Measurements from ENCODE around the gene AP4B1. TPM values are rescaled to one million over a fixed set of nuclear protein-coding genes. Genes with fewer than 3 reads are reported as not detected.

AP4B1 gene
- total RNA-seq, 4 donors from 2014 or later: 7.1 to 21.9 (median 12.6) TPM

DNA sequence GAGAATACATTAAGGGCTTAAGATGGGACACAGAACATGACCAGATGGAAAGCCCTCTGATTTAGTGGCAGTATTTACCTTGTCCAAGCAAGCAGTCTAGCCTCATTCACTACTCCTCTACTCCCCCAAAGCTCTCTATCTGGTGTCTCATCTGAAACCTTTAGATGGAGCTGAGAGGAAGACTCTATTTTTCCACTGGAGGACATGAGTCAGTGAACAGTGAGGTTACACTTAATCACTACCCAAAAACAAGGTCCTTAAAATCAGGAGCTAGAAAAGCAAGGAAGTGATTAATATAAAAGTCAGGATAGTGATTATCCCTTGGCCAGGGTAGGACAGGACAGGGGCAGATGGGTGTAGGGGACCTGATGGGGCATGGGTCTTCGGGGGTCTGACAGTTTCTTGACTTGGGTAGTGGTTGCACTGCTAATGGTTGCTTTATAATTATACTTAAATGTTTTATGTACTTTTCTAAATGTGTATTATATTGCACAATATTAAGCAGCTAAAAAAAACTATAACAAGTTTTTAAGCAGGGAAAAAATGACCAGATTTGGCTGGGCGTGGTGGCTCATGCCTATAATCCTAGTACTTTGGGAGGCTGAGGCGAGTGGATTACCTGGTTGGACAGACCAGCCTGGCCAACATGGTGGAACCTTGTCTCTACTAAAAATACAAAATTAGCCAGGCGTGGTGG is 36.1 kb downstream of the AP4B1 start:
- no peaks in the 10 kb centered on the region for H3K4me1 ChIP-seq
- WGBS, 2 donors (ENCODE audit: low coverage in 1 of 2): 86 to 92% methylated on average over 1 to 4 of the region's 4 CpGs
- no peaks in the 10 kb centered on the region for H3K27me3 ChIP-seq
- no peak overlapping the region for H3K4me3 ChIP-seq
- no peak overlapping the region for H3K27ac ChIP-seq
- H3K9me3 ChIP-seq: no peaks in the 10 kb centered on the region
- no peak for TF ChIP-seq EP300 (IDR thresholded peaks at IDR 0.05)
- no peak for TF ChIP-seq POLR2AphosphoS5 (IDR thresholded peaks at IDR 0.05)
- no peak for TF ChIP-seq POLR2A (IDR thresholded peaks at IDR 0.05)
- TF ChIP-seq CTCF (IDR thresholded peaks at IDR 0.05): no peak
- ATAC-seq: no peak
- no peaks in the 10 kb centered on the region for H3K36me3 ChIP-seq

DNA sequence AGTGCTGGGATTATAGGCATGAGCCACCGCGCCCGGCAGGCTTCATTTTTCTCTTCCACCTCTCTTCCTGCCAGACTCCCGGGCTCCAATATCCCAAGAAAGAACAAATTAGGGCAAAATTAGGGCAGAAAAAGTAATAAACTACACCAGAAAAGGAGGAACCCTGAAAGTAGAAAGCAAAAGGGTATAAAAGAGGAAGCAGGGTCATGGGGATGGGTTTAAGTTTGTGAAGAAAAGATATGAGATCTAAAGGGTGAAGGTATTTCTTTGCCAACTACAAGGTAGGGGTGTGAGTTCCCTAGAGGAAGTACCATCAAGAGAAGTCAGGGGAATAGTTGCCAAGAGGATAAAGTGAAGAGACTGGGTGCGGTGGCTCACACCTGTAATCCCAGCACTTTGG is 43.0 kb downstream of the AP4B1 start:
- H3K9me3 ChIP-seq: no peaks in the 10 kb centered on the region
- H3K4me1 ChIP-seq: no peaks in the 10 kb centered on the region
- WGBS, 2 donors (ENCODE audit: low coverage in 1 of 2): 89 to 100% methylated on average over 1 of the region's 5 CpGs

DNA sequence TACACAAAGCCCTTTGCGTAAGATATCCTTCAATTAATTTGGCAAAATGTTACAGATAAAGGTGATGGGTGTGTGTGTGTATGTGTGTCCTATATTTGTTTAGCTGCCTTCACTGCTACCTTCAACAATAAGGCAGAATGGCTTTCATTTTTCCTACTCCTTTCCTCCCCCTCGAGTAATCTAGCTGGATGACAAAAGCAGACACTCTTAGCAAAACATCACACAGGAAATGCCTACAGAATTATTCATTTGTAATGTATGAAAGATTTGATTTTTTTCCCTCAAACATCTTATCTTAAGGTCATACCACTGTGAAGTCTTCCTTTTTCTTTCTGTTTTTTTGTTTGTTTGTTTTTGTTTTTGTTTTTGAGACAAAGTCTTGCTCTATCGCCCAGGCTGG is 43.7 kb downstream of the AP4B1 start:
- Histone ChIP-seq H3K9me3 (no peaks in the 10 kb centered on the region), H3K27me3 (no peaks in the 10 kb centered on the region), H3K27ac (no peak overlapping the region), H3K36me3 (no peaks in the 10 kb centered on the region), H3K4me3 (no peak overlapping the region), H3K4me1 (no peaks in the 10 kb centered on the region)
- 47 to 48% methylated on average over 3 of the region's 3 CpGs for WGBS, 2 donors (ENCODE audit: low coverage in 1 of 2)
- TF ChIP-seq EP300 (IDR thresholded peaks at IDR 0.05) (no peak), POLR2AphosphoS5 (IDR thresholded peaks at IDR 0.05) (no peak), POLR2A (IDR thresholded peaks at IDR 0.05) (no peak), CTCF (IDR thresholded peaks at IDR 0.05) (no peak)
- no peak for ATAC-seq

More for the DNA sequence above, 43.0 kb downstream of the AP4B1 start:
- no peaks in the 10 kb centered on the region for H3K36me3 ChIP-seq
- no peak for TF ChIP-seq POLR2AphosphoS5 (IDR thresholded peaks at IDR 0.05)
- no peak for TF ChIP-seq CTCF (IDR thresholded peaks at IDR 0.05)
- no peak for TF ChIP-seq POLR2A (IDR thresholded peaks at IDR 0.05)
- TF ChIP-seq EP300 (IDR thresholded peaks at IDR 0.05): no peak
- no peak for ATAC-seq
- no peaks in the 10 kb centered on the region for H3K27me3 ChIP-seq
- H3K4me3 ChIP-seq: no peak overlapping the region
- no peak overlapping the region for H3K27ac ChIP-seq

DNA sequence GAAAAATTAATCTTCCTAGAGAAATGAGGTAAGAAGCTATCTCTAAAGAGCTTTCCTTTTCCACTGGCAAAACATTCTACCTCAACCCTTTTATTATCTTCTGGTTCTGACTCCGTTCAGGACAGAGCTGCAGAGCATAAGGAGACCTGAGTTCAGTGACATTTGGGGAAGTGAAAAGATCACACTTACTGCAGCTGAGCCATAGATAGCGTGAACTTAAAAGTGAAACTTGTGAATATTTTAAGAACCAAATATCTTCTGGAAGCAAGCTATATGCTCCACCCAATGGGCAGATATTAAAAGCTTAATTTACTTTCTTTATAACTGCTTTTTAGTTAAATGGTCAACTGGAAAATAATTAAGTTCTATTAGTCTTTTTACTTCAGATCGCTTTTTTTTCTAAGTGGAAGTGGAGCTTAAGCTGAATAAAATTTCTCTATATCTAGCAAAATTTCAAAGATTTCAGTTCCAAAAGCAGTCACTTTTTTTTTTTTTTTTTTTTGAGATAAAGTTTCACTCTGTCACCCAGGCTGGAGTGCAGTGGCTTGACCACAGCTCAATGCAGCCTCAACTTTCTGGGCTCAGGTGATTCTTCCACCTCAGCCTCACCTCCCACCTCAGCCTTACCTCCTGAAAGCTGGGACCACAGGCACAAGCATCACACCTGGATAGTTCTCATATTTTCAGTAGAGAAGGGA is 45.0 kb downstream of the AP4B1 start:
- H3K27me3 ChIP-seq: no peaks in the 10 kb centered on the region
- no peak for TF ChIP-seq POLR2A (IDR thresholded peaks at IDR 0.05)
- no peak for TF ChIP-seq EP300 (IDR thresholded peaks at IDR 0.05)
- no peak for TF ChIP-seq POLR2AphosphoS5 (IDR thresholded peaks at IDR 0.05)
- TF ChIP-seq CTCF (IDR thresholded peaks at IDR 0.05): no peak
- H3K27ac ChIP-seq: no peak overlapping the region
- H3K4me3 ChIP-seq: no peak overlapping the region
- no peaks in the 10 kb centered on the region for H3K36me3 ChIP-seq
- ATAC-seq: no peak
- no peaks in the 10 kb centered on the region for H3K9me3 ChIP-seq
- WGBS, 2 donors (ENCODE audit: low coverage in 1 of 2): 44 to 81% methylated on average over 2 to 3 of the region's 3 CpGs
- H3K4me1 ChIP-seq: no peaks in the 10 kb centered on the region

DNA sequence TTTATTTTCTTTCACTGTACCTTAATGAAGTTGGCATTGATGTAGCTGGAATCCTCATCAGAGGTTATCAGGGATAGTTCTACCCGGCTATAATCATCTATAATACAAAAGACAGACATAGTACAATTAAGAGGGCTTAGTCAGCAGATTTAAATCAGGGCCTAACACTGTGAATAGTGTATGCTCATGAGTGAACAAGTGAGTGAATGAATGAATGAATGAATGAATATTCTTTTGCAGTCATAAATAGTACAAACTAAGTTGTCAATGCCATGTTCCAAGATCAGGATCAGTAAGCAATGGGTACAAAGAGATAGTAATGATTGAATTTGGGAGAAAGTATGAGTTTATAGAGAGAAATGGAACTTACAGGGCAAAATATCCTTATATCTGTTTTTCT is 45.6 kb downstream of the AP4B1 start:
- no peak for ATAC-seq
- H3K9me3 ChIP-seq: no peaks in the 10 kb centered on the region
- TF ChIP-seq CTCF (IDR thresholded peaks at IDR 0.05) (no peak), POLR2A (IDR thresholded peaks at IDR 0.05) (no peak), EP300 (IDR thresholded peaks at IDR 0.05) (no peak), POLR2AphosphoS5 (IDR thresholded peaks at IDR 0.05) (no peak)
- H3K4me1 ChIP-seq: no peaks in the 10 kb centered on the region
- WGBS, 2 donors (ENCODE audit: low coverage in 1 of 2): 100% methylated on average over 1 of the region's 1 CpG
- H3K27ac ChIP-seq: no peak overlapping the region
- H3K36me3 ChIP-seq: no peaks in the 10 kb centered on the region
- H3K27me3 ChIP-seq: no peaks in the 10 kb centered on the region
- H3K4me3 ChIP-seq: no peak overlapping the region

Measured in gastroesophageal sphincter (tissue), 4 donors.